PC-9 (cell line): ENCODE measurements around the gene SUPT3H. TPM values are rescaled to one million over a fixed set of nuclear protein-coding genes. Genes with fewer than 3 reads are reported as not detected.

Source experiments
- BruUV-seq: library from RNA; stranded (reverse); fragments of 400-500 nt; replicated peaks from 2 replicates; lab custom pipeline; 2021; lab: Mats Ljungman, UMichigan
- CTCF ChIA-PET: fragments of 300-600 bp; sonication (Branson Sonifier 250); formaldehyde crosslinking; loops from one replicate; lab custom pipeline; 2022; ENCODE audit warnings: antibody characterized with exemption; lab: Charles Lee
- POLR2A ChIA-PET: fragments of 300-600 bp; sonication (Branson Sonifier 250); formaldehyde crosslinking; loops from one replicate; lab custom pipeline; 2022; ENCODE audit warnings: antibody characterized with exemption; ENCODE audit not compliant: unreplicated experiment; lab: Charles Lee
- DNase-seq, 2 experiments: peaks; one replicate each; pipeline versions ENCODE4 v3.0.0 to v3.0.0-alpha.2; 2015 to 2022; ENCODE audit warnings: mixed read lengths in 1 of 2
- H2AFZ ChIP-seq: fragments of 200-600 bp; sonication (generic); 2 replicates; pipeline ENCODE4 v1.8.1; 2017; ENCODE audit warnings: antibody characterized with exemption
- H3F3A ChIP-seq: fragments of 200-600 bp; sonication (generic); 2 replicates; pipeline ENCODE4 v1.8.1; 2017; ENCODE audit warnings: antibody characterized with exemption, mild to moderate bottlenecking, low read depth; ENCODE audit not compliant: insufficient read depth
- H3K27ac ChIP-seq: fragments of 200-600 bp; sonication (generic); 2 replicates; pipeline ENCODE4 v1.6.1; 2016; ENCODE audit warnings: mixed run types
- H3K27me3 ChIP-seq: fragments of 200-600 bp; sonication (generic); 2 replicates; pipeline ENCODE4 v1.6.1; 2016; ENCODE audit warnings: low read depth, mixed run types; ENCODE audit not compliant: insufficient read depth
- H3K36me3 ChIP-seq: fragments of 200-600 bp; sonication (generic); 2 replicates; pipeline ENCODE4 v1.6.1; 2016; ENCODE audit warnings: low read depth, mixed run types
- H3K4me1 ChIP-seq: fragments of 200-600 bp; sonication (generic); replicated peaks from 2 replicates; pipeline ENCODE4 v1.6.1; 2016; ENCODE audit warnings: mixed run types; ENCODE audit not compliant: insufficient read depth
- H3K4me2 ChIP-seq: fragments of 200-600 bp; sonication (generic); 2 replicates; pipeline ENCODE4 v1.6.1; 2017; ENCODE audit warnings: mixed run types
- H3K4me3 ChIP-seq: fragments of 200-600 bp; sonication (generic); 2 replicates; pipeline ENCODE4 v1.6.1; 2016; ENCODE audit warnings: mixed run types
- H3K79me2 ChIP-seq: fragments of 200-600 bp; sonication (generic); 2 replicates; pipeline ENCODE4 v1.6.1; 2017; ENCODE audit warnings: low read depth, mixed run types
- H3K9me2 ChIP-seq: fragments of 200-600 bp; sonication (generic); 2 replicates; pipeline ENCODE4 v1.8.1; 2017; ENCODE audit warnings: mild to moderate bottlenecking; ENCODE audit not compliant: insufficient read depth
- H3K9me3 ChIP-seq: fragments of 200-600 bp; sonication (generic); 2 replicates; pipeline ENCODE4 v1.8.1; 2016; ENCODE audit warnings: low read depth; ENCODE audit not compliant: insufficient read depth
- H4K20me1 ChIP-seq: fragments of 200-600 bp; sonication (generic); 2 replicates; pipeline ENCODE4 v1.8.1; 2017; ENCODE audit not compliant: insufficient read depth
- CTCF ChIP-seq: fragments of 200-600 bp; sonication (generic); conservative IDR thresholded peaks from 2 replicates; pipeline ENCODE4 v1.6.1; 2017; ENCODE audit warnings: mixed run types, antibody characterized with exemption, mild to moderate bottlenecking, moderate library complexity
- EZH2 ChIP-seq: fragments of 200-600 bp; sonication (generic); IDR thresholded peaks from 2 replicates; pipeline ENCODE4 v1.8.0; 2017; ENCODE audit warnings: antibody characterized with exemption, low read depth
- intact Hi-C: fragments of 100-400 bp; cut with micrococcal nuclease; formaldehyde crosslinking; loops from one replicate; pipeline ENCODE4 v1.10.0; 2022; ENCODE audit not compliant: unreplicated experiment
- total RNA-seq: library from RNA; stranded (reverse); gene quantifications from 2 replicates; pipeline ENCODE4 v1.2.3, GENCODE V29; 2021

SUPT3H gene
- total RNA-seq, 1 experiment from 2014 or later = 9.2 TPM

- H4K20me1 ChIP-seq = no peaks in the 10 kb centered on the region
- no peaks in the 10 kb centered on the region for H3K9me2 ChIP-seq
- H3K4me2 ChIP-seq = no peak overlapping the region
- no peak for DNase-seq
- peaks cover 11% of the 10 kb centered on the region for H3K4me1 ChIP-seq
- H2AFZ ChIP-seq = no peak overlapping the region
- BruUV-seq = no TSS peak
- no peaks in the 10 kb centered on the region for H3K9me3 ChIP-seq
- H3K79me2 ChIP-seq = no peaks in the 10 kb centered on the region
- no peak overlapping the region for H3K4me3 ChIP-seq
- no peaks in the 10 kb centered on the region for H3K27me3 ChIP-seq
- ChIA-PET POLR2A (no interaction called here), CTCF (no interaction called here)
- TF ChIP-seq CTCF (no peak), EZH2 (no peak)
- H3F3A ChIP-seq = no peaks in the 10 kb centered on the region; the same call in 1 of the 2 replicates
- no peaks in the 10 kb centered on the region for H3K36me3 ChIP-seq
- no peak overlapping the region for H3K27ac ChIP-seq
- intact Hi-C loops = no loop called here
Observed at GRCh38 chr6:45386501-45386900, 8.8 kb upstream of the SUPT3H start.

- no TSS peak for BruUV-seq
- no peak overlapping the region for H3K27ac ChIP-seq
- TF ChIP-seq EZH2 (no peak), CTCF (no peak)
- H2AFZ ChIP-seq = no peak overlapping the region
- no peaks in the 10 kb centered on the region for H3K9me2 ChIP-seq
- no peaks in the 10 kb centered on the region for H3K9me3 ChIP-seq
- H3K4me2 ChIP-seq = no peak overlapping the region
- H3K79me2 ChIP-seq = peaks cover 9% of the 10 kb centered on the region; the same call in 1 of the 2 replicates
- CTCF ChIA-PET = no interaction called here
- no peaks in the 10 kb centered on the region for H4K20me1 ChIP-seq
- DNase-seq = no peak
- H3K27me3 ChIP-seq = no peaks in the 10 kb centered on the region
- H3K4me3 ChIP-seq = no peak overlapping the region
- intact Hi-C loops = no loop called here
- POLR2A ChIA-PET = no interaction called here
- H3F3A ChIP-seq = peaks cover 9% of the 10 kb centered on the region
- peaks cover 19% of the 10 kb centered on the region for H3K4me1 ChIP-seq
- H3K36me3 ChIP-seq = no peaks in the 10 kb centered on the region
Observed at GRCh38 chr6:45382391-45382790, 4.7 kb upstream of the SUPT3H start.

- DNase-seq = no peak
- H3K27me3 ChIP-seq = no peaks in the 10 kb centered on the region
- H3K4me3 ChIP-seq = peak overlapping the region; percentile 93
- CTCF ChIA-PET = interaction anchor here (1.0 to 1.5 kb wide), 2 partner anchors 748 to 903 kb away, joined by 3 read pairs; no protein-coding TSS in a partner anchor
- no peak for TF ChIP-seq CTCF
- no peak for TF ChIP-seq EZH2
- intact Hi-C loops = loop anchor here (5.0 kb wide), 3 partner anchors 44 to 716 kb away; no protein-coding TSS in a partner anchor
- peaks cover 27% of the 10 kb centered on the region for H3K79me2 ChIP-seq
- no peaks in the 10 kb centered on the region for H4K20me1 ChIP-seq
- no peaks in the 10 kb centered on the region for H3K9me3 ChIP-seq
- no peaks in the 10 kb centered on the region for H3K36me3 ChIP-seq
- POLR2A ChIA-PET = interaction anchor here (0.5 to 0.9 kb wide), 6 partner anchors 43 to 1307 kb away, joined by 3 to 10 read pairs (median 4); no protein-coding TSS in a partner anchor
- peak overlapping the region; percentile 97 for H3K4me2 ChIP-seq
- peaks cover 9% of the 10 kb centered on the region for H3F3A ChIP-seq
- H3K4me1 ChIP-seq = peaks cover 10% of the 10 kb centered on the region
- H2AFZ ChIP-seq = peak overlapping the region; percentile 97
- BruUV-seq = TSS peak; percentile 89
- peak overlapping the region; percentile 94 for H3K27ac ChIP-seq
- no peaks in the 10 kb centered on the region for H3K9me2 ChIP-seq
Observed at GRCh38 chr6:45378334-45378926, 696 bp upstream of the SUPT3H start.
